Measurements from ENCODE around the gene CHCT1.
"Not testable (repeated sequence)": the region's sequence is repeated elsewhere in the genome, so short reads cannot be mapped to it uniquely, and the experiment has no call there.

The CHCT1 gene

DNA sequence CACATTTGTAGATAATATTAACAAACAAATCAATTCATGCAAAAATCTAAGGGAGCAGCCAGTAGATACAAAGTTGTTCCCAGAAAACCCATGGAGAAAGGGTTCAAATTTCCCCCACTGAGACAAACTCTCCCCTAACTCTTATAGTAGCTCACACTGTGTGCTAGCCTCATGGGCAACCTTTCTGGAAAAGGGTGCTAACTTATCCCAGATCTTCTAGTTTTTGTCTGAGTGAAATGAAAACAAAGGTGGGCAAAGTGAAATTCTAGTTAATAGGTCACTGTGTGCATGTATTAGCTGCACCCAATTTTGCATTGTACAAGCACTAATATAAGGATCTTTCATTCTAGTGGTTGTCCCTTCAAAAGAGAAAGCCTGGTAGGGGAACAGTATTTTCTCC is 20.5 kb upstream of the CHCT1 start:
- DNase-seq: no peak

DNA sequence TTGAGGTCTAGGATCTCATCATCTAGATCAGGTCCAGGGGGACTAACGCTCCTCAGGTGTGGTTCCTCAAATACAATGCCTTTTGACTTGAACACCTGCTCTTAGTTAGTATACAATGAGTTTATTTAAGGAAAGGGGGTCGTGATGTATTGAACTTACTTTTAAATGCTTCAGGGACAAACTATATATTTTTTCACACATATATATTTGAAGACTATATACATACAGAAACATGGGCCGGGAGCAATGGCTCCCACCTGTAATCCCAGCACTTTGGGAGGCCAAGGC is 18.8 kb upstream of the CHCT1 start:
- DNase-seq: no peak

DNA sequence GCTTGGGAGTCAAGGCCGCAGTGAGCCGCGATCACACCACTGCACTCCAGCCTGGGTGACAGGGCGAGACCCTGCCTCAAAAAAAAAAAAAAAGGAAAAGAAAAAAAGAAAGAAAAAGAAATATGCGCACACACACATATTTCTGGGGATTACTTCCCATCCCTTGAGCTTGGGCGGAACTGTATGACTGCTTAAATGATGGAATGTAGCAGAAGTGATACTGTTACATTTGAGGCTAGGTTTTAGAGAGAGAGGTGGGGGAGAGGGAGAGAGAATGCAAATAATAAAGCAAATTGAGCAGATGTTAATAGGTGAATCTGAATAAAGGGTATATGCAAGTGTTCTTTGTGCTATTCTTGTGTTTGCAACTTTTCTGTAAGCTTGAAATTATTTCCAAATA is 18.3 kb upstream of the CHCT1 start:
- DNase-seq: no peak

DNA sequence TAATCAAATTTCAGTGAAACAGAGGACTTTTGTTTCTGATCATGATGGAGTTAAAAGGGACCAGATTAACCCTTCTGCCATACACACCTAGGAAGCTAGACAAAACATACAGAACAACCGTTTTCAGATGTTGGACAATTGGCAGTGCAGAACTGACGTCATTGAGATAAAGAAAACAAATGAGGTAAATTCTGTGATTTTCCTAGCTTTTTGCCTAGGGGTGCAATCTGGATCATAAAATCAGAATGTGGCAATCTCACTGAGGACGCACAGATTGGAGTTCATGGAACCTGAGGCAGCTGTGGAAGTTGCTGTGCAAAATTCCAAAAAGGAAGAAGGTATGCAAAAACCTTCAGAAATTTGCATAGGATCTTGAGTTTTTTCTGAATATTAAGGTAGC is 15.4 kb upstream of the CHCT1 start:
- DNase-seq: no peak

DNA sequence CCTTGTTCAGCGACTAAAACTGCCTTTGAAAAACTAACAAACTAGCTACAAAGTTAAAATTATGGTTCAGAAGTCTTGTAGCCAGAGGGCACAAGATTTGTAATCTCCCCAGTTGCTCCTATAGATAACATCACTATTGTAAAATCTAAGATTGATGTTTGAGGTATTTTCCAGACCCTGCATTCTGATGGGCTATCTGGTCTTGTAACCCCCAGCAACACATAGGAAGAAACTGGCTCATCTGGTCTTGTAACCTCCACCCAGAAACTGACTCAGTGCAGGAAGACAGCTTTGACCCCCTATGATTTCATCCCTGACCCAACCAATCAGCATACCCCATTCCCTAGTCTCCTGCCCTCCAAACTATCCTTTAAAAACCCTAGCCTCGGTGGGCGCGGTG is 12.3 kb upstream of the CHCT1 start:
- DNase-seq: no peak

DNA sequence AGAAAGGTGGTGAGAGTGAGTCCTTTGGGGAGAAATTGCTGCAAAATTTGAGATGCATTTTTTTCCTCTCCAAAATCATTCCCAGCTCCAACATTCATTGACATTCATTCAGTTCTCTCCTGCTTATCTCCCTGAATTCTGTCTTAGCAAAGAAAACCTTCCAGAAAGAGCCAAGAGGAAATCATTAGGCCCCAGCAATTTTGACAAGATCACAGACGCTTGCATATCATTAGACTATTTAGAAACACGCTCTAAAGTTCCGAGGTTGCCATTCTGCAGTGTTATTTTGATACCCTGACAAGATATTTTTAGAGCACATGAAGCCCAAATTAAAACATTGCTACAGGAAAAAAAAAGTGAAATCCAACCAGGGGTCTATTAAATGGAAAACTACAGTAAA is 9.6 kb upstream of the CHCT1 start:
- DNase-seq: no peak

DNA sequence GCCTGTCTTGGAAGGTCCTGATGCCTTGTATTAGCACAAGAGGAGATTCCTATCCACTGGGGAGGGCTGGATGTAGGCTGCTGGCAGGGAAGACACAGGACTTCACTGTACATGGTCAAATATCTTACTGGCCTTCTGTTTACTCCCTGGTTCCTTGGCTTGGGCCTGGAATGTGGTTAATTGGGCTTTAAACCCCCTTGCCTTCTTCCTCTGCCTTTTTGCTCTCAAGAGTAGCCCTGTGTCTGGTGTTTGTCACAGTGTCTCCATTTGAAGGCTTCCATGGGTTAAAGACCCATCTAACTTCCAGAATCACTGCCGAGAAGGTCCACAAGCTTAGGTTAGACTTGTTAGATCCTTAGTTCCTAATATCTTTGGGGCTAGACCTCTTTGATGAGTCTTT is 7.1 kb upstream of the CHCT1 start:
- no peak for DNase-seq

DNA sequence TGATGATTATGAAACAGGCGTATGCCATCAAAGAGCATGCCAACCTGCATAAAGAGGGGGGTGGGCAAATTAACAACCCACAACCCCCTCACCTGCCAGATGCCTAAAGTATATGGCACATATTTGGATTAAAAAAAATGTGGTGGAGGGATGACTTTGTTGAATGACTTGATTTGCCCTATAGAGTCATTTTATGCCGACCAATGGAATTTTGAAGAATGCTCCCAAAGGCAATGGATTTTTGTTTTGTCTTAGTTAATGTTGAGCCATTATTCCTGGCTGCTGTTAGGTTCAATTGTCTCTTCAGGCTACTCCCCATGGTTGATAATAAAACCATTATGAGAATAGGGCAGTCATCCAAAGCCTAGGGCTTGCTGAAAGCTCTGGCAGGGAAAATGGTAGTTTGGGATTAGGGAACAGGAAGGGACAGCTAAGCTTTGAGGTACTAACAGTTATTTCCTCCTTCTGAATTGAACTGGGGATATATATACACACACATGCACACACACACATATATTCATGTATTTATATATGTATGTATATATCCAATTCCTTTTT is 5.8 kb upstream of the CHCT1 start:
- no peak for DNase-seq

DNA sequence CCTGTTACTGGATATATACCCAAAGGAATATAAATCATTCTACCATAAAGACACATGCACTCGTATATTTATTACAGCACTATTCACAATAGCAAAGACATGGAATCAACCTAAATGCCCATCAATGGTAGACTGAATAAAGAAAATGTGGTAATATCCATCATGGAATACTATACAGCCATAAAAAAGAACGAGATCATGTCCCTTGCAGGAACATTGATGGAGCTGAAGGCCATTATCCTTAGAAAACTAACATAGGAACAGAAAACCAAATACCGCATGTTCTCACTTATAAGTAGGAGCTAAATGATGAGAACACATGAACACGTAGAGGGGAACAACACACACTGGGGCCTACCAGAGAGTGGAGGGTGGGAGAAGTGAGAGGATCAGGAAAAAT is 3.3 kb upstream of the CHCT1 start:
- not testable (repeated sequence) for DNase-seq

DNA sequence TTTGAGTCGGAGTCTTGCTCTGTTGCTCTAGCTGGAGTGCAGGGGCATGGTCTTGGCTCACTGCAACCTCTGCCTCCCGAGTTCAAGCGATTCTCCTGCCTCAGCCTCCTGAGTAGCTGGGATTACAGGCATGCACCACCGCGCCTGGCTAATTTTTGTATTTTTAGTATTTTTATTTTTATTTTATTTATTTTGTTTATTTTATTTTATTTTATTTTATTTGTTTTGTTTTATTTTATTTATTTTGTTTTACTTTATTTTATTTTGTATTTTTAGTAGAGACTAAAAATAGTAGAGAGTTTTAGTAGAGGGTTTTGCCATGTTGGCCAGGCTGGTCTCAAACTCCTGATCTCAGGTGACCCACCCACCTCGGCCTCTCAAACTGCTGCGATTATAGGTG is 2.4 kb upstream of the CHCT1 start:
- DNase-seq: not testable (repeated sequence)

DNA sequence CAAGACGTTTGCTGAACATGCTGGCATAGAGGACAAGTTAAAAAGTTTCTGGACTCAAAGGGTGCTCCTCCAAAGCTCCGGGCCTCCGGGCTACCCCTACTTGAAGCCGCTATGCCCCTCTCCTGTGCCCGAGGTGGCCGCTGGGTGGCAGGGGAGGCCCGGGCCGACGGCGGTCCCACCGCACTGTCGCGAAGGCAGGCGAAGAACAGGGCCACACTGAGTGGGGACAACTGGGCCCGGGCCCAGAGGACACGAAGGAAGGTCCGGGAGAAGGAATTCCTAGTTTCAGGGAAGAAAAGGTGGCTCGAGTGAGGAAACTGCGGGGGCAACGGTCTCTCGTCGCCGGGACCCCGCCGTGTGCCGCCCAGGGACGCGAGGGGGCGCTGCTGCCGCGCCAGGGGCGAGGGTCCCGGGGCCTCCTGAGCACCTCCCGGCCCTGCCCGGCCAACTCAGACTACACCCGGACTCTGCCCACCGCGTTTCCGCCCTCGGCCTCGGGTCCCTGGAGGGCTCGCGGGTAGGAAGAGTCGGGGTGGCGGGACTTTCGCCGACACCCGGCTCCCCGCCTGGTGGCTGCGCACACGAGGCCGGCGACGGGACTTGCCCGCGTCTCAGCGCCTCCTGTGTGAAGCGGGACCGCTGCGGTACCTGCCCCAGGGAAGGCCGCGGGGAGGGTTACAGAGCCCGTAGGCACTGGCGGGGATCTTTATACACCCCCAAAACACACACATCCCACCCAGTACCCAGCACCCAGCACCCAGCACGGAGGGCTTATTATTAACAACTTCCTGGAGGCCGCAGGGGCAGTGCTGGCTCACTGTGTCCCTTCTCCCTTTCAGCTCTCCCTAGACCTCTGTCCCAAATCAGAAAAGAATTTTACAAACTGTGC is 772 bp upstream of the CHCT1 start:
- peak; percentile 66 for DNase-seq

DNA sequence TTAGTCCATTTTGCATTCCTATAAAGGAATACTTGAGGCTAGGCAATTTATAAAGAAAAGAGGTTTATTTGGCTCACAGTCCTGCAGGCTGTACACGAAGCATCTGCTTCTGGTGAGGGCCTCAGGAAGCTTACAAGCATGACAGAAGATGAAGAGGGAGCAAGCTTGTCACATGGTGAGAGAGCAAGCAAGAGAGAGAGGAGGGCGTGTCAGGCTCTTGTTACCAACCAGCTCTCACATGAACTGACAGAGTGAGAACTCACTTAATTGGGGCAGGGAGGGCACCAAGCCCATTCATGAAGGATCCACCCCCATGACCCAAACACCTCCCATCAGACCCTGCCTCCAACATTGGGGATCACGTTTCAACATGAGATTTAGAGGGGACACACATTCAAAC is 1.6 kb downstream of the CHCT1 start:
- DNase-seq: no peak

DNA sequence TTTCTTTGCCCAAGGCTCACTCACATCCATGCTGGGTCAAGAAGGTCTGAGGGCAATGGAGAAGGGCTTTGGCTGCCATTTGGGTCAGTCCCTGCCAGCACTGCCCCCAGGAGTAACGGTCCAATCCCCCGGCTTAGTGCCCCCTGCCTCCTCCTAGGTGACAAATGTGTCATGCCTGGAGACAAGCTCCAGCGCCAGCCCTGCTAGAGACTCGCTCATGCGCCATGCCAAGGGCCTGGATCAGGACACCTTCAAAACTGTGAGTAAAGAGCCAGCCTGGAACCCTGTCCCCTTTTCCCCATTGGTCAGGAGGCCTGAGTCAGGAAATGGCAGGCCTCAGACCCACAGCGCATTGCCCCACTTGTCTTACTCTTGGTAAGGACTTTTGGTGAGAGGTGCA is 3.3 kb downstream of the CHCT1 start:
- DNase-seq: no peak

DNA sequence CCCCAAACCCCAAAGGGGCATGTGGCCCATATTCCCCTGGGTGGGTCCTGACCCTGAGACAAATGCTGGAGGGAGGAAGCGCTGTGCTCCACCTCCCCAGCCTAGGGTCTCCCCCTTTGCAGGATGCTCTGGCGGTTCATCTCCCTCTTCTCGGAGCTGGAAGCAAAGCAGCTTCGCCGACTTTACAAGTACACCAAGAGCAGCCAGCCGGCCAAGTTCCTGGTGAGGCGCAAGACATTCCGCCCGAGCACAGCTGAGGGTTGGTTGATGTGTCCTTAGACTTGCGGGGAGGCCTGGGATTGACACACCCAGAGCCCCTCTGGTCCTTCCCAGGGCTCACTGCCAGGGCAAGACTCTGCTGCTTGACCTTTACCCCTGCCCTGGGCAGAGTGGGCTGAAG is 4.3 kb downstream of the CHCT1 start:
- DNase-seq: no peak

DNA sequence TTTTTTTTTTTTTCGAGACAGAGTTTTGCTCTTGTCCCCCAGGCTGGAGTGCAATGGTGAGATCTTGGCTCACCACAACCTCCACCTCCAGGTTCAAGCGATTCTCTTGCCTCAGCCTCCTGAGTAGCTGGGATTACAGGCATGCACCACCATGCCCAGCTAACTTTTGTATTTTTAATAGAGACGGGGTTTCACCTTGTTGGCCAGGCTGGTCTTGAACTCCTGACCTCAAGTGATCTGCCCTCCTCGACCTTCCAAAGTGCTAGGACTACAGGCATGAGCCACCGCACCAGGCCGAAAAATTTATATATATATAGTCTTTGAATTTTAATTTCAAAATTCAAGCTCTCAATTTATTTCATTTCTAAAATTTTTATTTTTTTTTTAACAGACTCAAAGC is 6.2 kb downstream of the CHCT1 start:
- DNase-seq: not testable (repeated sequence)

DNA sequence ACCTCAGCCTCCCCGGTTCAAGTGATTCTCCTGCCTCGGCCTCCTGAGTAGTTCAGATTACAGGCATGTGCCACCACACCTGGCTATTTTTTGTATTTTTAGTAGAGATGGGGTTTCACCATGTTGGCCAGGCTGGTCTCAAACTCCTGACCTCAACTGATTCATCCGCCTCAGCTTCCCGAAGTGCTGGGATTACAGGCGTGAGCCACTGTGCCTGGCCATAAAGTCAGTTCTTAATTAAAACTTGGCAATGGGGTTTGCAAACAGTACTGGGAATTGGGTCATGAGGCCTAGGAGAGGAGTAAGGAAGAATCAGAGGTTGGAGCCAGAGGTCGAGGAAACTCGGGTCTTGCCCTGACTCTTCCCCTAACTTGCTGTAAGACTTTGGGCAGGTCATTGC is 8.3 kb downstream of the CHCT1 start:
- not testable (repeated sequence) for DNase-seq

DNA sequence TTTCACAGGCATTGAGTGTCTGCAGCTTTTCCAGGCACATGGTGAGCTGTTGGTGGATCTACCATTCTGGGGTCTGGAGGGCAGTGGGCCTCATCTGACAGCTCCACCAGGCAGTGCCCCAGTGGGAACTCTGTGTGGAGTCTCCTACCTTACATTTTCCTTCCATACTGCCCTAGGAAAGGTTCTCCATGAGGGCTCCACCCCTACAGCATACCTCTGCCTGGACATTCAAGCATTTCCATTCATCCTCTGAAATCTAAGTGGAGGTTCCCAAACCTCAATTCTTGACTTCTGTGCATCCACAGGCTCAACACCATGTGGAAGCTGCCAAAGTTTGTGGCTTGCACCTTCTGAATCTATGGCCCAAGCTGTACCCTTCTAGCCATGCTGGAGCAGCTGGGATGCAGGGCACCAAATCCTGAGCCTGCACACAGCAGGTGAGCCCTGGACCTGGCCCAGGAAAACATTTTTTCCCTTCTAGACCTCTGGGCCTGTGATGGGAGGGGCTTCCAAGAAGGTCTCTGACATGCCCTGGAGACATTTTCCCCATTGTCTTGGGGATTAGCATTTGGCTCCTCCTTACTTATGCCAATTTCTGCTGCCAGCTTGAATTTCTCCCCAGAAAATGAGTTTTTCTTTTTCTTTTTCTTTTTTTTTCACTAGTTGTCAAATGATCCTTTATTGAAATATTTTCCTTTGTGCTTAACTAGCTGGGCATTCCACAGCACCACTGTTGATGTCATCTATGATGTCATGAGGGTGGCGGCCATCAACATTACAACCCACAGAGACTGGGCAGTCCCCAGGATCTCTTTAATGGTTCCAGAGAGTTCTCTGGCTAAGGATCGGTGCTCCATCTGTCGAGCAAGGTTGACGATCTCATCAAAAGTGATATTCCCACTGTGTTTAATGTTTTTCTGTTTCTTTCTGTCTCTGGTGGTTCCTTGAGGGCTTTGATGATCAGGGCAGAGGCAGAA is 11.0 kb downstream of the CHCT1 start:
- not testable (repeated sequence) for DNase-seq

DNA sequence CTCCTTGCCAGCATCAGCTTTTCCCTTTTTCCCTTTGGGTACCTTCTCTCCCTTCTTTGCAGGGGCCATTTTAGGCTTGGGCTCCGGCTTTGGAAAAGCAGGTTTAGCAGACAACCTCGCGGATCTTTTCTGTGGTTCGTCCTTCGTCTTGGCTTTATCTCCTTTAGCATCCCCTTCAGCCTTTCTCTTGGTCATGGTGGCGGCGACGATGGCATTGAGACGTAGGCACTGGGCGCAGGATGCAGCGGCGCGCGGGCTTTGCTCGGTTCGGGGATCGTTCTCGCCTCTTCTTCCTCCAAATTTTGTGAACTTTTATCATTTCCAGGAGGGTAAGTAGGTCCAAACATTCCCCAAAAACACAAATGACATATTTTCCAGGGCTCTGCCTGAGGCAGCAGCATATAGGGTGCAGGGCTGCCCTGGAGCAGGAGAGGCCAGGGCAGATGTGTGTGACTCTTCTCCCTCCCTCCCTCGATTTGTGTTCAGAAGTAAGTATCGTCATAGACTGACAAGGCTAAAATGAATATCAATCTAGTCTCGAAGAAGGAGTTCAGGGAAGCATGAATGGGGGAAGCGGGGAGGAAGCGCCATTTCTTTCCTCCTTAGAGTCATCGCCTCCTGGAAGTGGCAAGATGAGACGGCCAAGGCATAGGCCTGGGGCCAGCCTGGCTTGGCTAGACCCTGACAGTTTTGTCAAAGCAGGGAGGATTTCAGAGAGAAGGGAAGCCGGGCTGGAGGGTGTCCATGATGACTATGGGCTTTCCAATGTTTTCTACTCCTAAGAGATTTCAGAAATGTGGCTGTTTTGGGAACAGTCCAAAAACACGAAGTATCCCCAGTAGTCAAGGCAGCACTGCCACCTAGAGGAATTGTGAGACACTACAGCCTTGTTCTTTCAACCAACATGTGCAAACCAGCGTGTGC is 13.2 kb downstream of the CHCT1 start:
- peak; percentile 92 for DNase-seq

DNA sequence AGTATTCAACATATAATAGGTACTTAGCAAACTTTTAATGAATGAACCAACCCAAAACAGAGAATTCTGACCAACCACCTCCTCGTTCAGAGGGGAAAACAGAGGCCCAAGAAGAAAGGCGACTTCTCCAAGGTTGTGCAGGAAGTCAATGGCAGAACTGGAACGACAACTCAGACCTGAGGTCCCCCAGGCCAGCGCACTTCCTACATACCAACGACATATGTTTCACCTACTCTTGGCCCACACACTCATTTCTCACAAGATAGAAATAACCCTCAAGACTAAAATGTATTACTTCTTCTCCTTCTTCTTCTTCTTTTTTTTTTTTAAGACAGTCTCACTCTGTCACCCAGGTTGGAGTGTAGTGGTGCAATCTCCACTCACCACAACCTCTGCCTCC is 14.4 kb downstream of the CHCT1 start:
- DNase-seq: no peak

DNA sequence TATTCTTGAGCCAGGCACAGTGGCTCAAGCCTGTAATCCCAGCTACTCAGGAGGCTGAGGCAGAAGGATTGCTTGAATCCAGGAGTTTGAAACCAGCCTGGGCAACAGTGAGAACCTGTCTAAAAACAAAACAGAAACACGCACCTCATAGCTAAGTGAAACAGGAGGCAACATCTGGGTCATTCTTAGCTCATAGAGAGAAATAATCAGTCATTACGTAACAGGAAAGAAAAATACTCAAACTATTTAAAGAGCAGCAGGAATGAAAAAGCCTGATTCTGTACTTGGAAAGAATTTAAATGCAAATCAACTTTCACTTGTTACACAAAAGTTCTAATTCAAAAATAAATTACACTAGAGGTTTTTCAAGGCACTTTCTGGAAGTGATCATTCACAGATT is 17.2 kb downstream of the CHCT1 start:
- peak; percentile 26 for DNase-seq

DNA sequence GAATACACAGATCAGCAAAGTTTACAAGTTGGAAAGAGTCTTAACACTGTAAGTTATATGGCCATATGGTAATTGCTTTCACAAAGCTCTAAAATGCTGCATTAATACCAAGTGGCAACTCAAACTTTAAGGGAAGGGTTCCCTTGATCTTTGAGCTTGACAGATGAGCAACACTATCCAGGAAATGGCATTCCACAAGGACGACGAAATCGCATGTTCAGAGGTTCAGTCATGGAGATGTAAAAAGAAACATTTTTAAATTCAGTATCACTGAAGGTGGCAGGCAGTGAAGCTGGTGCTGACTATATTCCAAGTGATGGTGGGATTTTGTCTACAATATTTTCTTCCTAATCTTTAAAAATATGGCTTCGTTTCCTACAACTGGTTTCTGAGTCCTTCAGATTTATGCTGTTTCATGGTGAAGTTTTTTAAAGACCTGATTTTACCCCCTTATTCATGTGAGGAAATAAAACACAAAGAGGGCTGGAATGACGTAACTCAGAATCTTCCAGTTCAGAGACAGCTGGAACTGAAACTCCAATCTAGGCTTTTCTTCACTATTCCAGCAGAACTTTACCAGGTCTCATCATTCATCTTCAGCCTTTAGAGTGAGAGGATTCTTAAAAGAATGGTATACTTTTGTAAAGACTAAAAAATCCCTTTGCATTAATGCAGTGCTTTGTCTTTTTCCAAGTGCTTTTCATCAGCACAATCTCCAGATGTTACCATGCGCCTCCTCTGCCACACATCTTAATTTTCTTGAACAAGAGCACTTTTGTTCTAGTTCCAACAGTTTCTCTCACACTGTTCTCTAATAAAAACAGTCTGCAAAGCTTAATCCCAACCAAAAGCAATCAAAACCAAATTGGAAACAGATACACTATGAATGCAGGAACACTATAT is 20.2 kb downstream of the CHCT1 start:
- peak; percentile 65 for DNase-seq

DNA sequence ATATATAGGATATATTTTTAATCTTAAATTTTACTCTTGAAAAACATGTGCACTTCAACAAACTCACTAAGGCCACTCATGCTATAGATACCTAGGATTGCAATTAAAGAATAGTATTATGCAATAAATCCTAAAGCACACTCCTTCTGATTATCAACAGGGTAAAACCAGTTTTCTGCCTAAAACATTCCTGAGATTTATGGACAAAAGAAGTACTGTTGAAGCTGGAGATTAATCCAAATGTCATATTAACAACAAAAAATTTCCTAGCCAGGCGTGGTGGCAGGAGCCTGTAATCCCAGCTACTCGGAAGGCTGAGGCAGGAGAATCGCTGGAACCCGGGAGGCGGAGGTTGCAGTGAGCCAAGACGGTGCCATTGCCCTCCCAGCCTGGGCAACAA is 21.4 kb downstream of the CHCT1 start:
- no peak for DNase-seq

Measured in fibroblast of skin of right quadriceps (primary cell).